ACC112 (cell line): ENCODE results near the gene ECE2.
"Not testable (repeated sequence)": the region's sequence is repeated elsewhere in the genome, so short reads cannot be mapped to it uniquely, and the experiment has no call there.

Experiments used
- H2AFZ ChIP-seq: fragments of 200-600 bp; sonication (generic); one replicate; pipeline ENCODE4 v1.6.0; 2017; ENCODE audit warnings: antibody characterized with exemption, low read length; ENCODE audit not compliant: unreplicated experiment
- H3K27ac ChIP-seq: fragments of 200-600 bp; sonication (generic); 2 replicates; pipeline ENCODE4 v1.5.1; 2014; ENCODE audit warnings: low read depth, mild to moderate bottlenecking, antibody characterized with exemption, low read length, moderate library complexity
- H3K27me3 ChIP-seq: fragments of 200-600 bp; sonication (generic); 2 replicates; pipeline ENCODE4 v1.6.1; 2014; ENCODE audit warnings: mild to moderate bottlenecking, antibody characterized with exemption, low read length, moderate library complexity, mixed read lengths; ENCODE audit not compliant: insufficient read depth
- H3K36me3 ChIP-seq: fragments of 200-600 bp; sonication (generic); 2 replicates; pipeline ENCODE4 v1.6.1; 2016; ENCODE audit warnings: mild to moderate bottlenecking, antibody characterized with exemption, low read length, moderate library complexity, mixed read lengths; ENCODE audit not compliant: insufficient read depth
- H3K4me1 ChIP-seq: fragments of 200-600 bp; sonication (generic); one replicate; pipeline ENCODE4 v1.6.1; 2016; ENCODE audit warnings: low read length, mixed read lengths; ENCODE audit not compliant: insufficient read depth, unreplicated experiment, control insufficient read depth
- H3K4me3 ChIP-seq: fragments of 200-600 bp; sonication (generic); 2 replicates; pipeline ENCODE4 v1.5.1; 2014; ENCODE audit warnings: mild to moderate bottlenecking, low read depth, low read length
- H3K79me2 ChIP-seq: fragments of 200-600 bp; sonication (generic); one replicate; pipeline ENCODE4 v1.6.0; 2016; ENCODE audit warnings: low read length; ENCODE audit not compliant: control insufficient read depth, unreplicated experiment, insufficient read depth

Gene ECE2

GRCh38 chr3:184338511-184338945 lies 62.7 kb downstream of the ECE2 start:
- peak overlapping the region; percentile 83 for H3K4me3 ChIP-seq
- peaks cover 9% of the 10 kb centered on the region; the same call in 1 of the 2 replicates for H3K36me3 ChIP-seq
- H3K4me1 ChIP-seq: peaks cover 58% of the 10 kb centered on the region
- no peaks in the 10 kb centered on the region for H3K27me3 ChIP-seq
- peak overlapping the region; percentile 94 for H3K27ac ChIP-seq
- H3K79me2 ChIP-seq: peaks cover 47% of the 10 kb centered on the region
- no peak overlapping the region for H2AFZ ChIP-seq

- Histone ChIP-seq H3K27ac (peak overlapping the region; percentile 94), H3K36me3 (peaks cover 4% of the 10 kb centered on the region; the same call in 1 of the 2 replicates), H3K79me2 (peaks cover 47% of the 10 kb centered on the region), H2AFZ (no peak overlapping the region), H3K27me3 (no peaks in the 10 kb centered on the region), H3K4me3 (peak overlapping the region; percentile 83), H3K4me1 (peaks cover 53% of the 10 kb centered on the region)
Measured at GRCh38 chr3:184339001-184339400, 63.2 kb downstream of the ECE2 start.

GRCh38 chr3:184339451-184340135 lies 63.8 kb downstream of the ECE2 start:
- not testable (repeated sequence) for H3K36me3 ChIP-seq, H2AFZ ChIP-seq, H3K27me3 ChIP-seq, H3K4me3 ChIP-seq, H3K27ac ChIP-seq
- H3K4me1 ChIP-seq: peaks cover 47% of the 10 kb centered on the region
- H3K79me2 ChIP-seq: peaks cover 47% of the 10 kb centered on the region

GRCh38 chr3:184341925-184342324 lies 66.1 kb downstream of the ECE2 start:
- Histone ChIP-seq H3K36me3 (peaks cover 3% of the 10 kb centered on the region; the same call in 1 of the 2 replicates), H3K4me3 (no peak overlapping the region), H3K79me2 (peaks cover 41% of the 10 kb centered on the region), H3K27me3 (no peaks in the 10 kb centered on the region), H2AFZ (no peak overlapping the region), H3K27ac (no peak overlapping the region), H3K4me1 (peaks cover 37% of the 10 kb centered on the region)
